Activated CD4-positive, alpha-beta T cell treated with anti-CD3 and anti-CD28 coated beads for 1 hour (primary cell): ENCODE measurements around the gene TEAD3.
"Not testable (repeated sequence)": the region's sequence is repeated elsewhere in the genome, so short reads cannot be mapped to it uniquely, and the experiment has no call there.

ENCODE experiments used
- DNase-seq: peaks from one replicate; pipeline ENCODE4 v3.0.0-alpha.2; 2020

Gene TEAD3

GRCh38 chr6:35443341-35444030 lies 53.4 kb downstream of the TEAD3 start:
- no peak for DNase-seq

- DNase-seq: no peak
Measured at GRCh38 chr6:35442693-35443092, 54.2 kb downstream of the TEAD3 start.

- DNase-seq: no peak
Measured at GRCh38 chr6:35441642-35442041, 55.2 kb downstream of the TEAD3 start.

- DNase-seq: no peak
Measured at GRCh38 chr6:35441205-35441604, 55.7 kb downstream of the TEAD3 start.

GRCh38 chr6:35439308-35439707 lies 57.6 kb downstream of the TEAD3 start:
- DNase-seq: no peak

- not testable (repeated sequence) for DNase-seq
Measured at GRCh38 chr6:35438378-35439065, 58.4 kb downstream of the TEAD3 start.

- DNase-seq: no peak
Measured at GRCh38 chr6:35436071-35436857, 60.6 kb downstream of the TEAD3 start.

- no peak for DNase-seq
Measured at GRCh38 chr6:35435074-35435837, 61.6 kb downstream of the TEAD3 start.

- not testable (repeated sequence) for DNase-seq
Measured at GRCh38 chr6:35432702-35433101, 64.2 kb downstream of the TEAD3 start.

GRCh38 chr6:35432291-35432690 lies 64.6 kb downstream of the TEAD3 start:
- DNase-seq: no peak

GRCh38 chr6:35429463-35429862 lies 67.4 kb downstream of the TEAD3 start:
- DNase-seq: no peak

GRCh38 chr6:35428421-35429149 lies 68.3 kb downstream of the TEAD3 start:
- no peak for DNase-seq

- no peak for DNase-seq
Measured at GRCh38 chr6:35427851-35428321, 69.0 kb downstream of the TEAD3 start.

GRCh38 chr6:35427435-35427834 lies 69.4 kb downstream of the TEAD3 start:
- no peak for DNase-seq

- no peak for DNase-seq
Measured at GRCh38 chr6:35426074-35426473, 70.8 kb downstream of the TEAD3 start.

GRCh38 chr6:35425284-35425683 lies 71.6 kb downstream of the TEAD3 start:
- no peak for DNase-seq
